HCT116 (cell line): ENCODE measurements around the gene CXCL8.
"Not testable (repeated sequence)": the region's sequence is repeated elsewhere in the genome, so short reads cannot be mapped to it uniquely, and the experiment has no call there.

Experiments used
- CBX3 ChIP-seq: IDR thresholded peaks from 2 replicates; pipeline ENCODE4 v1.6.1; 2012; ENCODE audit warnings: low read depth
- ZNF274 ChIP-seq: fragments of 200-500 bp; sonication (Bioruptor generic); IDR thresholded peaks from 2 replicates; pipeline ENCODE4 v1.6.1; 2014; ENCODE audit warnings: mild to moderate bottlenecking, low read depth, low read length, inconsistent platforms
- TF ChIP-seq, protein P1 (sequence below), 3 experiments: fragments of 200-600 bp in 1 of 3; sonication (generic) in 1 of 3; IDR thresholded peaks in 2 of 3; conservative IDR thresholded peaks in 1 of 3; 2 replicates each; pipeline ENCODE4 v1.5.1; 2012 to 2017; ENCODE audit warnings: low read depth in 2 of 3, low read length in 2 of 3, antibody characterized with exemption in 1 of 3, borderline replicate concordance in 1 of 3, control low read depth in 1 of 3, mild to moderate bottlenecking in 1 of 3, mixed read lengths in 1 of 3, mixed run types in 1 of 3, moderate library complexity in 1 of 3; ENCODE audit not compliant: insufficient read depth in 1 of 3
- TF ChIP-seq, protein P2 (sequence below): IDR thresholded peaks from 2 replicates; pipeline ENCODE4 v1.6.1; 2012

DNA sequence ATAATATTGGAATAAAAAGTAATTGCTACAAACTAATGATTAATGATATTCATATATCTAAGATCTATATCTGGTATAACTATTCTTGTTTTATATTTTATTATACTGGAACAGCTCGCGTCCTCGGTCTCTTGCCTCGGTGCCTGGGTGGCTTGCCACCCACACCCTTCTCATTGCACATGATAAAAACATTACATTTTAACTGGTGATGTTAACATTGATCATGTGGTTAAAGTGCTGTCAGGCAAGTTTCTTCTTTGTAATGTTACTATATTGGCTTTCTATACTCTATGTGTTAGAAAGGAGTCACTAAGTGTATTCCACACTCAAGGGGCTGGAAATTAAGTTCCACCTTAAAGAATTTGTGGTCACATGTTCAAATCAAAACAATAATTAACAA, 34.0 kb downstream of the CXCL8 start:
- TF ChIP-seq, protein P1, sequence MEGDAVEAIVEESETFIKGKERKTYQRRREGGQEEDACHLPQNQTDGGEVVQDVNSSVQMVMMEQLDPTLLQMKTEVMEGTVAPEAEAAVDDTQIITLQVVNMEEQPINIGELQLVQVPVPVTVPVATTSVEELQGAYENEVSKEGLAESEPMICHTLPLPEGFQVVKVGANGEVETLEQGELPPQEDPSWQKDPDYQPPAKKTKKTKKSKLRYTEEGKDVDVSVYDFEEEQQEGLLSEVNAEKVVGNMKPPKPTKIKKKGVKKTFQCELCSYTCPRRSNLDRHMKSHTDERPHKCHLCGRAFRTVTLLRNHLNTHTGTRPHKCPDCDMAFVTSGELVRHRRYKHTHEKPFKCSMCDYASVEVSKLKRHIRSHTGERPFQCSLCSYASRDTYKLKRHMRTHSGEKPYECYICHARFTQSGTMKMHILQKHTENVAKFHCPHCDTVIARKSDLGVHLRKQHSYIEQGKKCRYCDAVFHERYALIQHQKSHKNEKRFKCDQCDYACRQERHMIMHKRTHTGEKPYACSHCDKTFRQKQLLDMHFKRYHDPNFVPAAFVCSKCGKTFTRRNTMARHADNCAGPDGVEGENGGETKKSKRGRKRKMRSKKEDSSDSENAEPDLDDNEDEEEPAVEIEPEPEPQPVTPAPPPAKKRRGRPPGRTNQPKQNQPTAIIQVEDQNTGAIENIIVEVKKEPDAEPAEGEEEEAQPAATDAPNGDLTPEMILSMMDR (IDR thresholded peaks at IDR 0.05 in 2 of 3, conservative IDR thresholded peaks at IDR 0.05 in 1 of 3; ENCODE audit: borderline replicate concordance in 1 of 3, insufficient read depth in 1 of 3, low read depth in 2 of 3, low read length in 2 of 3), result not testable (repeated sequence)
- not testable (repeated sequence) for TF ChIP-seq CBX3, ZNF274
- TF ChIP-seq, protein P2, sequence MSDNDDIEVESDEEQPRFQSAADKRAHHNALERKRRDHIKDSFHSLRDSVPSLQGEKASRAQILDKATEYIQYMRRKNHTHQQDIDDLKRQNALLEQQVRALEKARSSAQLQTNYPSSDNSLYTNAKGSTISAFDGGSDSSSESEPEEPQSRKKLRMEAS, result not testable (repeated sequence)
